Erythroblast (primary cell): ENCODE measurements around the gene CFAP20.

Experiments used
- DNase-seq, 2 experiments: peaks; one replicate each; lab custom pipeline; 2025; lab: John Stamatoyannopoulos, UW
- GATA1 ChIP-seq: IDR thresholded peaks from 2 replicates; pipeline ENCODE4 v1.6.1; 2011; ENCODE audit warnings: low read depth, mild to moderate bottlenecking, control low read depth, low read length, moderate library complexity
- POLR2A ChIP-seq: IDR thresholded peaks from 2 replicates; pipeline ENCODE4 v1.6.1; 2011; ENCODE audit warnings: mild to moderate bottlenecking, low read length

CFAP20 gene

DNA sequence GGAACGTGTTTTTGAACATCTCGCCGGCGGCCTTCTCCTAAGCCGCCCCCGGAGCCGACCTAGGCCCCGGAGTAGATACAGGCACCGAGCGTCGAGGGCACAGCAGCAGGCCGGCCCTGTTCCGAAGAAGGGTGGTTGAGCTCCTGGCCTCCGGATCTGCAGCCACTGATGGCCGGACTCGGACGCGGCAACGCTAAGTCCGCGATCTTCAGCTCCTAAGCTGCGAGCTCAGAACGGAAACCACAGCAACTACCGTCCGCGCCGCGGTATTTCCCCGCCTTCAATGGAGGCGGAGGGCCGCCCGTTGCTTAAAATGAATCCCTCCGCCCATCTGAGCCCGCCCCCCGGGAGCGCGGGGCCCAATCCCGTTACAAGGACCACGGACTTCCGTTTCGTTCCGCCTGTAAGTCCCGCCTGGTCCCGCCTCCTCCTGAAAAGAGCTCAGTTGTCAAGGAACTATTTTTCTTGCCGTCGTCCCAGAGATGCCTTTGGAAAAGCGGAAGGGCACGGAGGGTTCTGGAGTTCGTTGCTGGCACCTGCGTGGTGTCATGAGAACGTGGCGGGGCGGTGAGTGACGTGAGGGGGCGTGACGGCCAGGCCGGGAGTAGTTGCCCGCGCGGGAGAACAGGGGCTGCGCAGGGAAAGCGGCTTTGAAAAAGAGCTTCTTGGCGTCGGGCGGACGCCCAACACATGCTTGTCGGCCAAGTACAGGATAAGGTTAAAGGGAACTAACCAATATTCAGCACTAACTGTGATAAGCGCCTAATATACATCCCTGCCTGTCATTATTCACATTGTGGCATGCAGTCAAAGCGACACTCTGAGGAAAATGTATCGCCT is at the start of gene CFAP20:
CFAP20 (minus strand) TSS at position 285 of the 840 bp plus-strand sequence; CDS start at position 19, 266 bp downstream.
- peak; percentile 100 for DNase-seq
- TF ChIP-seq POLR2A (peak; percentile 91), GATA1 (no peak)

DNA sequence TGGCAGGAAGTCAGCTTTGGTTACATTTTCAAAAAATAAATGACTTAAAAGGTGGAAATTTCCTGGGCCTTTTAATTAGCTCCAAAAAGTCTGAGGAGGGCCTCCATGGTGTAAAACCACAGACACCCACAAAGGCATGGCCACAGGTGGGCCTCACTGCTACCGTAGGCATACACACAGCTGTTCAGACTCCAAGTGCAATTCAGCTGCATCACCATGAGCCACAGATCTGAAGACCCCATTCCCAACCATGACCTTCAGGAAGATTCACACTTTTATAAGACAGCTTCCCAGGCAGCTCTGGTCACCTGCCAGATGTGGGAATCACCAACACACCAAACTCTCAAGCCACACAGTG is 48.2 kb upstream of the CFAP20 start:
- DNase-seq: no peak
- no peak for TF ChIP-seq GATA1

DNA sequence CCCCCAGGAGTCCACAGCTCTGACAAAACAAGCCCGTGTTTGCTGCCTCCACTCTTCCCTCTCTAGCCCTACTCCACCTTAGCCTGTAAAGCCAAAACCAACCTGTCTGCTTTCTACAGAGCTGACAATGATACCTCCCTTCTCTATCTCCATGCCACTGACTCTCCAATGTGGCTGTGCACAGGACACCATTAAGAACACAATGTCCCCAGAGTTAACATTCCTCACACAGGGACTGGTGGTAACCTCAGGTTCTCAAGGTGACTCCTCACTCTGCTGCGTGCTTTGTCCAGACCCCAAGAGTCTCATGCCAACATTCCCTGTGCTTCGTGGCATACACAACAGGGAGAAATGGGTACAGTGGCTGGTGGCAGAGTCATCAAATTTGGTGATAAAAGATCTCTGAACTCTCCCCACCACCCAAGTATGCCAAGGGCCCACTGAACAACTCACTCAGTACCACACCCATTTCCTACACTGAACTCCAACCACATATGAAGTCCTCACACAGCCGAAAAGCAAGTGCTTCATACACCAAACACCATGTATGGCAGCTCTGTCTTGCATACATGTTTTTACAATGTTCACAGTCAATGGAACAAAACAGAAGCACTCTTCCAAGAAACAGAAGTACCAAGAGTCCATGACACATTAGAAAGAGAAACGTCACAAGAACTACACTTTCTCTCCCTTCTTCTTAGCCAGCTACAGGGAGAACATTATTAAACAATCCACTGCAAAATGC is 47.6 kb upstream of the CFAP20 start:
- TF ChIP-seq POLR2A: no peak
- peak in 1 of 2 experiments; percentile 5 for DNase-seq

DNA sequence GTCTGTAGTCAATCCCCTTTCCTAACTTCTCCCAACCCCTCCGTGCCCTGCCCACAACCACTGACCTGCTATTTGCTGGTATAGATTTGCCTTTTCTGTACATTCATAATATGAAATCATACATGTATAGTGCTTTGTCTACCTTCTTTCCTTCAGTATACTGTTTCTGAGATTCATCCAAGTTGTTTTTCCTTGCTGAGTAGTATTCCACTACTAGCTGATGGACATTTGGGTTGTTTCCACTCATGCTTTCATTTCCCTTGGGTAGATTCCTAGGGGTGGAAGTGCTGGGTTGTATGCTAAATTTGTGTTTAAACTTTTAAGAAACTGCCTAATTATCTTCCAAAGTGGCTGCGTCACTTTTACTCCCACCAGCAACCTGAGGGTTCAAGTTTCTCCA is 41.0 kb upstream of the CFAP20 start:
- TF ChIP-seq POLR2A (no peak), GATA1 (no peak)
- DNase-seq: no peak

DNA sequence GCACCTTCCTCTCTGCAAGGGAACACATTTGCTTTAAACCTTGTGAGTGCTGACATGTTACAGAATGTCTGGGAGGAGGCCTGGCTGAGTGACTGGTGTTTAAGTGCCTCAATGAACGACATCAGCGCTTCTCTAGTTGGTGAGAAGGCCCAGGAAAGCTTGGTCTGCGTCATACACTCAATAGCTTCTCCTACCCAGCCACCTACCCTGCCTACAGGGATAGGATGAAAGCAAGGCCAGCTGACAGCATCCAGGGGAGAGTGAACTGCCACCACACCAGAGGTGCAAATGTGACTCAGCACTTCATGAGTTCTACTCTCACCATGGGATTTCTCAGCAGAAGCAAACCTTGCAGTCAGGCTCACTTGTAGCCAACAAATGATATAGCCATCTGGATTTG is 31.7 kb upstream of the CFAP20 start:
- TF ChIP-seq GATA1: no peak
- no peak for TF ChIP-seq POLR2A
- peak in 1 of 2 experiments; percentile 14 for DNase-seq

DNA sequence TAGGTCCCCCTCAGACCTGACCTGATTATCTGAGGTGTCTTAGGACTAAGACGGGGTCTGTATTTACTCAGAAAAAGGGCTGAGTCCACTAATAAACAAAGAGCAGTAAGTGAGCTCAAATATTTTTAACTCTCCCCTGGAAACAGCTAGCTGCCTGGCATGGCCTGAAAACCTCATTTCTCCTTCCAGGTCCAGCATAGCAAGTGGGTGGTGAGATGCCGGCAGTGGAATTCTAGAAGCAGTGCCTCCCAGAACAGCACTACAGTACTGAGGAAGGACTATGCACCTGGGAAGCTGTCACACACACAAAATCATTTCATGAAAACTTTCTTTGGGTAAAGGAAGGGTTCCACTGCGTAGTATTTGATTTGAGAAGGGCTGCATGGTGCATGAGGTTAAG is 29.5 kb upstream of the CFAP20 start:
- TF ChIP-seq POLR2A (no peak), GATA1 (no peak)

DNA sequence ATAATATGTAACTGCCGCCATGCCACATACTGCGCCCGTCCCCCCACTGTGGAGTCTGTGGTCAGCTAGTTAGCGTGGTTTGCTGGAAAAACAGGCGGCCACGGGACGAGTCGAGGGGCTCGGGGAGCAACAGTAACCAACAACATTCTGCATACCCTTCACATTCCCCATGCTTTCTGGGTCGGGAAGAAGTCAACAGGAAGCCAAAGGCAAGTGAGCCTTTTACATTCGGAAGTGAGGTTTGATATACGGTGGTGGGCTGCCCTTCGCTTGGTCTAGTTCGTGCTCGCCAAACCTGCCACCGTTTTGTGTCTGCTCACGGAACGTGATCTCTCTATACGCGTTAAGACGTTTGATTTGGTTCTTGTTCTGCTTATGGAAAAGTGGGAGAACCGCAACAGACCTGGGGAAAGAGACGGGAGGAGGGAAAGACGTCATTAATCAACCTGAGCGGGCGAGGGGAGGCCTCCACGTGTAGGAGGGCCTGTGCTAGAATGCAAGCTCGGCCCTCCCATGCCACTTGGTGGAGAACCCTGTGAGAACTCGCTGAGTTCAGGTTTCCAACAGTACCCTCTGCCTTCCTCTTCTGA is 28.9 kb upstream of the CFAP20 start:
- no peak for DNase-seq
- TF ChIP-seq GATA1: no peak
- TF ChIP-seq POLR2A: no peak

More for the DNA sequence above, 29.5 kb upstream of the CFAP20 start:
- DNase-seq: no peak

DNA sequence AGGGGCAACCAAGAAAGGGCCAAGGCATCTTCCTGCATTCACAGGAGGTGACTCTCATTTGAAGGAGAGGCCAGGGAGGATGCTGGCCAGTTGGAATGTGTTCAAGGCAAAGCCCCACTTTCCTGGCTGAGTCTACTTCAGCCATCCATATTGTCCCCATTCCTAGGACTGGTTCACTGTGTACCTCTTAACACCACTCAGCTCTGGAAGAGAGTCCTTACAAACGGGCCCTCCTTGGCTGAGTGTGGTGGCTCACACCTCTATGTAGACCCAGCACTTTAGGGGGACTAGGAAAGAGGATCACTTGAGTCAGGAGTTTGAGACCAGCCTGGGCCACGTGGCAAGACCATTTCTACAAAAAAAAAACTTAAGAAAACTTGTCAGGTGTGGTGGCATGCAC is 28.1 kb upstream of the CFAP20 start:
- DNase-seq: no peak
- no peak for TF ChIP-seq GATA1
- no peak for TF ChIP-seq POLR2A

DNA sequence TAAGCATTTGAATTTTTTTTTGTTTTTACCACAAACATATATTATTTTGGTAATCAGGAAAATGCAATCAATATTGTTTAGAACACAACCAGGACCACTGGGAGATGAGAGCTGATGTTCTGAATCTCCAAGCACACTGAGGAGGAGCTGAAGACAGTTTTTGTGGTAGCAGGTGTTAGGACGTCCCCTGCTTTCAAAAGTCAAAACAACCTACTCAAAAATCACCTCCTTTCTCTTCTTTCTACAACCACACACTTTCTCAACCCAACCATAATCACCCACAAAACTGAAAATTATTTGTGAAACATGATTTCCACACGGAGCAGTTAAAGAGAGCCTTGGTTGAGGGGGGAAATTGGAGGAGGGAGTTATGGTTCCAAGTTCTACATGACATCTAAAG is 26.7 kb upstream of the CFAP20 start:
- TF ChIP-seq GATA1: no peak
- no peak for TF ChIP-seq POLR2A

DNA sequence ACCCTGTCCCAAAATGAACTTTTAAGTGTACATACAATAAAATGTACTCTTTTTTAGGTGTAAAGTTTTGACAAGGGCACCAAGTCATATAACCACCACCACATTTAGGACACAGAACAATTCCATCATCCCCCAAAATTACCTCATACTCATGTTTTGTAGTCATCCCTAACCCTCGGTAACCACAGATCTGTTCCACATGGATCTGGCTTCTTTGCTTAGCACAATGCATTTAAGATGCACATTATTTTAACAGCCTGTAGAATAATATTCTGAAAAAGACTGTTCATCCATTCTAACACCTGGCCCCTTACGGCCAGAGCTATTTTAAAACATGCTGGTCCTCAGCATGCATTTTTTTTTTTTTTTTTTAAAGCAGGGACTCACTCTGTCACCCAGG is 25.2 kb upstream of the CFAP20 start:
- DNase-seq: no peak
- no peak for TF ChIP-seq POLR2A
- TF ChIP-seq GATA1: no peak

More for the DNA sequence above, 26.7 kb upstream of the CFAP20 start:
- DNase-seq: no peak

DNA sequence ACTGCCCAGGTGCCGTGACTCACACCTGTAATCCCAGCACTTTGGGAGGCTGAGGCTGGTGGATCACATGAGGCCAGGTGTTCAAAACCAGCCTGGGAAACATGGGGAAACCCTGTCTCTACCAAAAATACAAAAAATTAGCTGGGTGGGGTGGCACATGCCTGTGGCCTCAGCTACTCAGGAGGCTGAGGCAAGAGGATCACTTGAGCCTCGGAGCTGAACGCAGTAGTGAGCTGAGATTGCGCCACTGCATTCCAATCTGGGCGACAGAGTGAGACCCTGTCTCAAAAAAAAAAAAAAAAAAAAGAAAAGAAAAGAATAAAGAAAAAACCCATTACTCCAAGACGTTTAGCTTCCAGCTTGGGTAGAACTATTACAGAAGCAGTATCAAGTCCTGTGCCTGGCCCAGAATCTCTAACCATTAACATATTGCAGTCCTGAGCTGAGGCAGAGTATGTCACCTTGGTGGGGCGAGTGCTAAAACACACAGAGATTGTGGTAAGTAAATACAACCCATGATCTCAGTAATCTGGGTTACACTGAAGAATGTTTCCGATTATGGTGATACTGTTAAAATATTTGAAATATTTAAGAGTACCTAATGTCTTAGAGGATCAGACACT is 23.2 kb upstream of the CFAP20 start:
- TF ChIP-seq GATA1 (no peak), POLR2A (no peak)
- DNase-seq: no peak

DNA sequence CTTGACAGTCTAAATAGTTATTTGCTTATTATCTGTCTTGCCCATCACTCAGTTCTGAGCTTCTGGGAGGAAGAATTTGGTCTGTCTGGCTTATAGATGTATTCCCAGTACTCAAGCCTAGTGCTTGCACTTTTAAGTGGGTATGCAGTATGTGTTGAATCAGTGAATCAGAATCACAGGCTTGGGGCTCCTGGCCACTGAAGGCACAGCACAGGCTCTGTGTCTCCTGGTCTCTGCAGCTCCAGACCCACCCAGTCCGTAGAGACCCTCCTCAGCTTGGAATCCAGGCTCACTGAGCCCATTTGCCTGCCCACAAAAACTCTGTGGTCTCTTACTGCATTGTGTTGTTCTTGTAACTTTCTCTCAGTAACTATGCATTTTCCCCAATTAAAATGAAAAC is 19.3 kb upstream of the CFAP20 start:
- TF ChIP-seq POLR2A (no peak), GATA1 (no peak)
- no peak for DNase-seq

DNA sequence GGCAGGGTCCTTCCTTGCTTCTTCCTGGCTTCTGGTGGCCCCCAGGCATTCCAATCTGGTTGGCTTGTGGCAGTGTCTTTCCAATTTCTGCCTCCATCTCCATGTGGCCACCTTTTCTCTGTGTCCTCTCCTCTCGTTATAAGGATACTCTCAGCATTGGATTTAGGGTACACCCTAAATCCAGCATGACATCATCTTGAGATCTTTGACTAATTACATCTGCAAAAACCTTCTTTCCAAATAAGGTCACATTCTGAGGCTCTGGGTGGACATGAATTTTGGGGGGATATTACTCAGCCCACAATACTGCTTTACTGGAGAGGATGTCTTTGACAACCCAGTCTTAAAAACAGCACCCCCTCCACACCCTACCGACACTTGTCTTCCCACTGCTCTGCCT is 18.9 kb upstream of the CFAP20 start:
- no peak for DNase-seq
- no peak for TF ChIP-seq GATA1
- no peak for TF ChIP-seq POLR2A

DNA sequence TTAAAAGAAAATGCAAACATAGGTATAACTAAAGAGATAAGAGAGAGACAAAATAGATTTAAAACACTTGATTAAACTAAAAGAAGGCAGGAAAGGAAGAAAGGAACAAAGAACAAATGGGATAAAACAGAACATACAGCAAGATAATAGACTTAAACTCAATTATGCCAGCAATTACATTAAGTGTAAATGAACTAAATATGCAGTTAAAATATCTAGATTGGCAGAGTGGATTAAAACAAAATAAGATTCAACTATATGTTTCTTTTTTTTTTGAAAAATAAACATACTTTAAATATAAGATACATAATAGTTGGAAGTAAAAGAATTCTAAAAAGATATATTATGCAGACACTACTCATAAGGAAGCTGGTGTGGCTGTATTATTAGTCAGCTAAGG is 9.7 kb upstream of the CFAP20 start:
- no peak for DNase-seq
- no peak for TF ChIP-seq POLR2A
- no peak for TF ChIP-seq GATA1
